Endothelial cell (in vitro differentiated cells): ENCODE measurements around the gene PPM1M. TPM values are rescaled to one million over a fixed set of nuclear protein-coding genes. Genes with fewer than 3 reads are reported as not detected.

Experiments
- DNase-seq: peaks from one replicate; pipeline ENCODE4 v3.0.0; 2021; ENCODE audit warnings: low spot score
- H3K27ac Mint-ChIP-seq: one replicate; pipeline ENCODE4 v1.8.0; 2021; ENCODE audit warnings: mixed read lengths, inconsistent platforms; ENCODE audit not compliant: unreplicated experiment
- H3K27me3 Mint-ChIP-seq: one replicate; pipeline ENCODE4 v1.8.0; 2021; ENCODE audit warnings: mild to moderate bottlenecking, moderate library complexity, mixed read lengths, inconsistent platforms; ENCODE audit not compliant: unreplicated experiment
- H3K36me3 Mint-ChIP-seq: one replicate; pipeline ENCODE4 v1.8.0; 2021; ENCODE audit warnings: mild to moderate bottlenecking, low read depth, mixed read lengths, inconsistent platforms; ENCODE audit not compliant: unreplicated experiment
- H3K4me1 Mint-ChIP-seq: one replicate; pipeline ENCODE4 v1.8.0; 2021; ENCODE audit warnings: mild to moderate bottlenecking, mixed read lengths, inconsistent platforms; ENCODE audit not compliant: unreplicated experiment
- H3K4me3 Mint-ChIP-seq: one replicate; pipeline ENCODE4 v1.8.0; 2021; ENCODE audit warnings: mild to moderate bottlenecking, mixed read lengths, inconsistent platforms; ENCODE audit not compliant: unreplicated experiment
- H3K9me3 Mint-ChIP-seq: one replicate; pipeline ENCODE4 v1.8.0; 2021; ENCODE audit warnings: mixed read lengths, inconsistent platforms; ENCODE audit not compliant: unreplicated experiment
- CTCF ChIP-seq: fragments of 200-600 bp; sonication (generic); IDR thresholded peaks from one replicate; pipeline ENCODE4 v1.5.0; 2021; ENCODE audit warnings: antibody characterized with exemption; ENCODE audit not compliant: unreplicated experiment
- total RNA-seq: library from RNA; stranded (reverse); fragmentation: NEBNext Ultra II Directional; extraction: Animal tissue kit (Norgen Biotek cat#: 25700); gene quantifications from one replicate; pipeline ENCODE4 v1.2.1, GENCODE V29; 2021; ENCODE audit not compliant: unreplicated experiment

The PPM1M gene
- total RNA-seq, 1 donor from 2014 or later: 15.0 TPM

DNA sequence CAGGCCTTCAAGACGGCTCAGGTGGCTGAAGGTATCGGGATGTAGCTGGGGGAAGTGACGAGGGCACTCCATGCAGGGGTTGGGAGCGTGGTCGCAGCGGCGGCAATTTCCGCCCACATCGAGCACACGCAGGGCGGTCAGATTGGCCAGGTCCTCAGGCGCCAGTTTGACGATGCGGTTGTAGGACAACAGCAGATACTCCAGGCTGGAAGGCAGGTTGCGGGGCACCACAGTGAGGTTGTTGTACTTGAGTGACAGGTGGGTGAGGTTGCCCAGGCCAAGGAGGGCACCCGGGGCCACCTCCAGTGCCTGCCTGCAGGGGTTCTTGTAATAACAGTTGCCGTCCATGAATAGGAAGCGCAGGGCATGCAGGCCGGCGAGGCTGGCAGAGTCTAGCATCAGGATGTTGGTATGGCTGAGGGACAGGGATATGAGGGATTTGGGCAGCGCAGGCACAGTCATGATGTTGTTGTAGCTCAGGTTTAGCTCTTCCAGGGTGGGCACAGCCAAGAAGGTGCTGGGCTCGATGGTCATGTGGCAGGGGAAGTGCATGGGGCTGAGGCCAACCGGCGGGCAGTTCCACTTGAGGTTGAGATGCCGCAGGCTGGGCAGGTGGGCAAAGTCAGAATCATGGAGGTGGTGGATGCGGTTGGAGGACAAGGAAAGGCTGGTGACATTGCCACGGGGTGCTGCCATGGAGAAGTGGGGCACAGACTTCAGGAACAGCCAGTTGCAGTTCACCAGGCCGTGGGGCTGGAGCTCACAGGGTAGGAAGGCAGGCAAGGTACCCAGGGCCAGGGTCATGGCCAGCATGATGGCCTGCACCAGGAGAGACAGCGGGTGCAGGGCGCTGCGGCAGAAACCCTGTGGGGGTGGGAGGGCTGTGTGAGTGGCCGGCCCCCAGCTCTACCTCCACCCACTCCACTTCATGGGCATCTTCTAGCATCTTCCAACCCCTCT, 21.8 kb upstream of the PPM1M start:
- H3K36me3 Mint-ChIP-seq: peaks cover 13% of the 10 kb centered on the region
- H3K4me1 Mint-ChIP-seq: peaks cover 6% of the 10 kb centered on the region
- H3K27me3 Mint-ChIP-seq: peaks cover 24% of the 10 kb centered on the region
- no peaks in the 10 kb centered on the region for H3K9me3 Mint-ChIP-seq
- DNase-seq: no peak
- peak overlapping the region; percentile 61 for H3K27ac Mint-ChIP-seq
- no peak for TF ChIP-seq CTCF
- peak overlapping the region; percentile 57 for H3K4me3 Mint-ChIP-seq

- TF ChIP-seq CTCF: no peak
- DNase-seq: no peak
- no peak within 1 kb of the TSS for H3K4me3 Mint-ChIP-seq
- H3K4me1 Mint-ChIP-seq: no peaks in the 10 kb centered on the region
- H3K27ac Mint-ChIP-seq: peak within 1 kb of the TSS; percentile 37
- peaks cover 18% of the 10 kb centered on the region for H3K36me3 Mint-ChIP-seq
- H3K27me3 Mint-ChIP-seq: peaks cover 30% of the 10 kb centered on the region
- no peaks in the 10 kb centered on the region for H3K9me3 Mint-ChIP-seq
Measured at GRCh38 chr3:52225452-52226228, 19.9 kb upstream of the PPM1M start, which contains the start of gene TLR9. TSS of gene TLR9 (minus strand) at chr3:52225645. CDS start at chr3:52225529, 116 bp downstream.

GRCh38 chr3:52226229-52226817, 19.2 kb upstream of the PPM1M start:
- peak overlapping the region; percentile 2 for H3K27ac Mint-ChIP-seq
- H3K4me3 Mint-ChIP-seq: no peak overlapping the region
- TF ChIP-seq CTCF: no peak
- no peaks in the 10 kb centered on the region for H3K9me3 Mint-ChIP-seq
- H3K27me3 Mint-ChIP-seq: peaks cover 28% of the 10 kb centered on the region
- no peaks in the 10 kb centered on the region for H3K4me1 Mint-ChIP-seq
- H3K36me3 Mint-ChIP-seq: peaks cover 18% of the 10 kb centered on the region
- DNase-seq: no peak

- no peak overlapping the region for H3K4me3 Mint-ChIP-seq
Measured at GRCh38 chr3:52227117-52227516, 18.4 kb upstream of the PPM1M start.

More at GRCh38 chr3:52227117-52227516, 18.4 kb upstream of the PPM1M start:
- H3K27me3 Mint-ChIP-seq: peaks cover 28% of the 10 kb centered on the region
- H3K9me3 Mint-ChIP-seq: no peaks in the 10 kb centered on the region
- TF ChIP-seq CTCF: no peak
- H3K4me1 Mint-ChIP-seq: no peaks in the 10 kb centered on the region
- H3K36me3 Mint-ChIP-seq: peaks cover 18% of the 10 kb centered on the region
- no peak for DNase-seq
- no peak overlapping the region for H3K27ac Mint-ChIP-seq
